ENCODE data around the gene TIMM17A. TPM values are rescaled to one million over a fixed set of nuclear protein-coding genes. Genes with fewer than 3 reads are reported as not detected.

Gene TIMM17A
- total and polyA plus RNA-seq, 2 donors (not counting 1 experiment from before 2014, with no cell fraction given), result 47.7 to 103 TPM

DNA sequence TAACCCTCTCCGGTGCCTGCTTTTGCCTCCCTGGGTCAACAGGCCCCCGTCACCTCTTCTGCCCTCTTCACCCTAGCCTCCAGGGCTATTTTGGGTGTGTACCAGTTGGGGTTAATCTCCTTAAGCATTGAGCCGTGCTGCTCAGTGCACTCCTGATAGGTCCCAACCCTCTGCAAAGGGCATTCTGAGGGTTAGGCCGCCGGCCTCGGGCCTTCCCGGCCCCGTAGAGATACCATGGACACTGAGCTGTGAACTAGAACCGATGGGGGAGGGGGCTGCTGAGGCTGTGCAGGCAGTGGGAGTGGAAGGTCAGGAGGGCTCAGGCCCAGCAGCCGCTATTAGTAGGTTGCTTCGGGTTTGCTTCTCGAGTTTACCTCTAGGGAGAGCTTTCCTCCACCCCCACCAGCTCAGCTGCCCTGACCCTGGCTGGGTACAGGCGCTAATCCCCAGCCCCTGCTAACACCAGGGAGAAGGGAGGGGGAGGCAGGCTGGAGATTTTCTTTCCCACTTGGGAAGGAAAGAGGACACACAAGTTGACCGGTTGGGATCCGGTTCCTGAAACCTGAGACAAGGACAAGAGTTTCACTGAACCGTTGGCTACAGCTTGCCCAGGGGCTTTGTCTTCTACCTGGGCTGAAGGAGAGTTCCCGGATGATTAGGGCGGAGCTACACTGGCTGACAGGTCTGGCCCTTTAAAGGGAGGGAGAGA lies 13.7 kb upstream of the TIMM17A start:
- H3K27me3 ChIP-seq (ENCODE audit: control insufficient read depth, insufficient read depth, low read length), result no peaks in the 10 kb centered on the region
- no peak overlapping the region for H3K27ac ChIP-seq (ENCODE audit: insufficient read depth, low read length)
- peaks cover 1% of the 10 kb centered on the region for H3K36me3 ChIP-seq (ENCODE audit: control insufficient read depth, insufficient read depth, low read length)
- H2AFZ ChIP-seq (ENCODE audit: low read length), result no peak overlapping the region
- H3K9ac ChIP-seq (ENCODE audit: insufficient read depth, low read length), result no peak overlapping the region
- H4K20me1 ChIP-seq (ENCODE audit: control insufficient read depth, extremely low read depth, insufficient read depth, low read length), result no peaks in the 10 kb centered on the region
- H3K9me3 ChIP-seq (ENCODE audit: control insufficient read depth, insufficient read depth, low read depth, low read length), result no peaks in the 10 kb centered on the region
- H3K4me1 ChIP-seq (ENCODE audit: control insufficient read depth, extremely low read depth, insufficient read depth, low read length), result peaks cover 25% of the 10 kb centered on the region
- no peak for DNase-seq (ENCODE audit: low read depth in 2 of 2)
- no peak overlapping the region for H3K4me2 ChIP-seq (ENCODE audit: extremely low read depth, insufficient read depth, low read length)
- peaks cover 12% of the 10 kb centered on the region for H3K79me2 ChIP-seq (ENCODE audit: control insufficient read depth, insufficient read depth, low read length)
- TF ChIP-seq EZH2 (IDR thresholded peaks at IDR 0.05; ENCODE audit: low read length, missing control alignments), result no peak
- TF ChIP-seq, protein P1, sequence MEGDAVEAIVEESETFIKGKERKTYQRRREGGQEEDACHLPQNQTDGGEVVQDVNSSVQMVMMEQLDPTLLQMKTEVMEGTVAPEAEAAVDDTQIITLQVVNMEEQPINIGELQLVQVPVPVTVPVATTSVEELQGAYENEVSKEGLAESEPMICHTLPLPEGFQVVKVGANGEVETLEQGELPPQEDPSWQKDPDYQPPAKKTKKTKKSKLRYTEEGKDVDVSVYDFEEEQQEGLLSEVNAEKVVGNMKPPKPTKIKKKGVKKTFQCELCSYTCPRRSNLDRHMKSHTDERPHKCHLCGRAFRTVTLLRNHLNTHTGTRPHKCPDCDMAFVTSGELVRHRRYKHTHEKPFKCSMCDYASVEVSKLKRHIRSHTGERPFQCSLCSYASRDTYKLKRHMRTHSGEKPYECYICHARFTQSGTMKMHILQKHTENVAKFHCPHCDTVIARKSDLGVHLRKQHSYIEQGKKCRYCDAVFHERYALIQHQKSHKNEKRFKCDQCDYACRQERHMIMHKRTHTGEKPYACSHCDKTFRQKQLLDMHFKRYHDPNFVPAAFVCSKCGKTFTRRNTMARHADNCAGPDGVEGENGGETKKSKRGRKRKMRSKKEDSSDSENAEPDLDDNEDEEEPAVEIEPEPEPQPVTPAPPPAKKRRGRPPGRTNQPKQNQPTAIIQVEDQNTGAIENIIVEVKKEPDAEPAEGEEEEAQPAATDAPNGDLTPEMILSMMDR (conservative IDR thresholded peaks at IDR 0.05 in 1 of 2, IDR thresholded peaks at IDR 0.05 in 1 of 2; ENCODE audit: low read depth in 1 of 2, low read length in 2 of 2), result no peak
- H3K4me3 ChIP-seq (replicated peaks in 1 of 4; ENCODE audit: control extremely low read depth in 1 of 4, insufficient read depth in 1 of 4, low read depth in 3 of 4, low read length in 4 of 4), result peak overlapping the region in 1 of 4 experiments; percentile 24

GRCh38 chr1:201942129-201942495 lies 13.2 kb upstream of the TIMM17A start:
- Histone ChIP-seq H3K36me3 (ENCODE audit: control insufficient read depth, insufficient read depth, low read length) (peaks cover 1% of the 10 kb centered on the region), H3K79me2 (ENCODE audit: control insufficient read depth, insufficient read depth, low read length) (peaks cover 12% of the 10 kb centered on the region), H3K27me3 (ENCODE audit: control insufficient read depth, insufficient read depth, low read length) (no peaks in the 10 kb centered on the region), H3K4me2 (ENCODE audit: extremely low read depth, insufficient read depth, low read length) (no peak overlapping the region), H3K27ac (ENCODE audit: insufficient read depth, low read length) (no peak overlapping the region), H3K4me1 (ENCODE audit: control insufficient read depth, extremely low read depth, insufficient read depth, low read length) (peaks cover 25% of the 10 kb centered on the region), H3K9ac (ENCODE audit: insufficient read depth, low read length) (no peak overlapping the region), H4K20me1 (ENCODE audit: control insufficient read depth, extremely low read depth, insufficient read depth, low read length) (no peaks in the 10 kb centered on the region), H3K4me3 (replicated peaks in 1 of 4; ENCODE audit: control extremely low read depth in 1 of 4, insufficient read depth in 1 of 4, low read depth in 3 of 4, low read length in 4 of 4) (peak overlapping the region in 1 of 4 experiments; percentile 24), H2AFZ (ENCODE audit: low read length) (no peak overlapping the region), H3K9me3 (ENCODE audit: control insufficient read depth, insufficient read depth, low read depth, low read length) (no peaks in the 10 kb centered on the region)
- TF ChIP-seq, protein P1 (conservative IDR thresholded peaks at IDR 0.05 in 1 of 2, IDR thresholded peaks at IDR 0.05 in 1 of 2; ENCODE audit: low read depth in 1 of 2, low read length in 2 of 2), result no peak
- TF ChIP-seq EZH2 (IDR thresholded peaks at IDR 0.05; ENCODE audit: low read length, missing control alignments), result no peak
- DNase-seq (ENCODE audit: low read depth in 2 of 2), result no peak

DNA sequence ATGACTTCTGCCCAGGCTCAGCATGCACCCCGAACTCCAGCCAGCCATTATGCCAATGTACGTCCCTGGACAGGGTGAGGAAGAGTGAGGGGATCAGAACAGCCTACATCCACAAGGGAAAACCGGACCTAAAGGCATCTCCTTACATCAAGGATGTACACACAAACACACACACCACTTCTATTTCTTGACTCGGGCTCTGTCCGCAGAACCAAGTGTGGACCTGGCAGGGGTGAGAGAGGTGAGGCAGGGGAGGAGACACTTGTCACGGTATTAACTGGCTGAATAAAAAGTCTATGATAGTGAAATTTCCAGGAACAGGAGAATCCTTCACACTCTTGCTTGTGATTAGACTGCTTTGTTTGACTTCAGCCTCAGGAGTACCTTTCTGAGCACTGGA lies 11.3 kb upstream of the TIMM17A start:
- H2AFZ ChIP-seq (ENCODE audit: low read length), result no peak overlapping the region
- H4K20me1 ChIP-seq (ENCODE audit: control insufficient read depth, extremely low read depth, insufficient read depth, low read length), result no peaks in the 10 kb centered on the region
- TF ChIP-seq EZH2 (IDR thresholded peaks at IDR 0.05; ENCODE audit: low read length, missing control alignments), result no peak
- TF ChIP-seq, protein P1 (conservative IDR thresholded peaks at IDR 0.05 in 1 of 2, IDR thresholded peaks at IDR 0.05 in 1 of 2; ENCODE audit: low read depth in 1 of 2, low read length in 2 of 2), result no peak
- peak overlapping the region; percentile 33 for H3K4me2 ChIP-seq (ENCODE audit: extremely low read depth, insufficient read depth, low read length)
- no peak overlapping the region for H3K27ac ChIP-seq (ENCODE audit: insufficient read depth, low read length)
- H3K79me2 ChIP-seq (ENCODE audit: control insufficient read depth, insufficient read depth, low read length), result peaks cover 12% of the 10 kb centered on the region
- no peak overlapping the region for H3K9ac ChIP-seq (ENCODE audit: insufficient read depth, low read length)
- DNase-seq (ENCODE audit: low read depth in 2 of 2), result no peak
- H3K4me3 ChIP-seq (replicated peaks in 1 of 4; ENCODE audit: control extremely low read depth in 1 of 4, insufficient read depth in 1 of 4, low read depth in 3 of 4, low read length in 4 of 4), result peak overlapping the region in 2 of 4 experiments; percentile 39 to 76
- peaks cover 20% of the 10 kb centered on the region for H3K4me1 ChIP-seq (ENCODE audit: control insufficient read depth, extremely low read depth, insufficient read depth, low read length)
- H3K36me3 ChIP-seq (ENCODE audit: control insufficient read depth, insufficient read depth, low read length), result peaks cover 1% of the 10 kb centered on the region
- H3K9me3 ChIP-seq (ENCODE audit: control insufficient read depth, insufficient read depth, low read depth, low read length), result no peaks in the 10 kb centered on the region
- H3K27me3 ChIP-seq (ENCODE audit: control insufficient read depth, insufficient read depth, low read length), result no peaks in the 10 kb centered on the region

Data from fibroblast of lung (primary cell).